ENCODE results near the gene ATF6B.
"Not testable (repeated sequence)": the region's sequence is repeated elsewhere in the genome, so short reads cannot be mapped to it uniquely, and the experiment has no call there.

Gene ATF6B

GRCh38 chr6:32149092-32149755, 21.2 kb upstream of the ATF6B start:
- Histone ChIP-seq H3K27ac (no peak overlapping the region), H3K4me3 (ENCODE audit: low read depth, low read length) (peak overlapping the region; percentile 24), H3K27me3 (replicated peaks) (no peaks in the 10 kb centered on the region), H3K36me3 (replicated peaks) (no peaks in the 10 kb centered on the region)
- TF ChIP-seq CTCF (IDR thresholded peaks at IDR 0.05; ENCODE audit: low read depth, low read length, missing control alignments), result no peak
- in situ Hi-C loops (cut with HindIII; ENCODE audit: low pct_ligation_motif_present, low sequenced_read_pairs), result no loop called here
- DNase-seq, result no peak

GRCh38 chr6:32148289-32149091, 20.4 kb upstream of the ATF6B start:
- DNase-seq, result peak; percentile 33
- Histone ChIP-seq H3K36me3 (replicated peaks) (no peaks in the 10 kb centered on the region), H3K27me3 (replicated peaks) (no peaks in the 10 kb centered on the region), H3K4me3 (ENCODE audit: low read depth, low read length) (peak overlapping the region; percentile 35), H3K27ac (no peak overlapping the region)
- in situ Hi-C loops (cut with HindIII; ENCODE audit: low pct_ligation_motif_present, low sequenced_read_pairs), result no loop called here
- TF ChIP-seq CTCF (IDR thresholded peaks at IDR 0.05; ENCODE audit: low read depth, low read length, missing control alignments), result peak; percentile 39

GRCh38 chr6:32147401-32148132, 19.5 kb upstream of the ATF6B start:
- in situ Hi-C loops (cut with HindIII; ENCODE audit: low pct_ligation_motif_present, low sequenced_read_pairs), result no loop called here
- H3K27ac ChIP-seq, result no peak overlapping the region
- DNase-seq, result no peak
- no peaks in the 10 kb centered on the region for H3K36me3 ChIP-seq (replicated peaks)
- H3K27me3 ChIP-seq (replicated peaks), result no peaks in the 10 kb centered on the region
- no peak overlapping the region for H3K4me3 ChIP-seq (ENCODE audit: low read depth, low read length)
- TF ChIP-seq CTCF (IDR thresholded peaks at IDR 0.05; ENCODE audit: low read depth, low read length, missing control alignments), result no peak

- no peaks in the 10 kb centered on the region for H3K36me3 ChIP-seq (replicated peaks)
- TF ChIP-seq CTCF (IDR thresholded peaks at IDR 0.05; ENCODE audit: low read depth, low read length, missing control alignments), result no peak
- DNase-seq, result no peak
- no peak overlapping the region for H3K27ac ChIP-seq
- no peaks in the 10 kb centered on the region for H3K27me3 ChIP-seq (replicated peaks)
- in situ Hi-C loops (cut with HindIII; ENCODE audit: low pct_ligation_motif_present, low sequenced_read_pairs), result no loop called here
- no peak overlapping the region for H3K4me3 ChIP-seq (ENCODE audit: low read depth, low read length)
Observed at GRCh38 chr6:32146687-32147086, 18.6 kb upstream of the ATF6B start.

GRCh38 chr6:32146287-32146686, 18.2 kb upstream of the ATF6B start:
- Histone ChIP-seq H3K4me3 (ENCODE audit: low read depth, low read length) (no peak overlapping the region), H3K27ac (no peak overlapping the region), H3K27me3 (replicated peaks) (no peaks in the 10 kb centered on the region), H3K36me3 (replicated peaks) (no peaks in the 10 kb centered on the region)
- DNase-seq, result no peak
- TF ChIP-seq CTCF (IDR thresholded peaks at IDR 0.05; ENCODE audit: low read depth, low read length, missing control alignments), result no peak
- in situ Hi-C loops (cut with HindIII; ENCODE audit: low pct_ligation_motif_present, low sequenced_read_pairs), result no loop called here

GRCh38 chr6:32144238-32144637, 16.2 kb upstream of the ATF6B start:
- H3K4me3 ChIP-seq (ENCODE audit: low read depth, low read length); H3K27ac ChIP-seq; DNase-seq; H3K27me3 ChIP-seq (replicated peaks); in situ Hi-C loops (cut with HindIII; ENCODE audit: low pct_ligation_motif_present, low sequenced_read_pairs); H3K36me3 ChIP-seq (replicated peaks): not testable (repeated sequence)

Measured in brain microvascular endothelial cell (primary cell).